DMS114 treated with DMSO at 0.1 percent for 48 hours (cell line): ENCODE measurements around the gene PEMT.
"Not testable (repeated sequence)": the region's sequence is repeated elsewhere in the genome, so short reads cannot be mapped to it uniquely, and the experiment has no call there.

Source experiments
- DNase-seq: peaks from one replicate; lab custom pipeline; 2025; ENCODE audit not compliant: unreplicated experiment; lab: John Stamatoyannopoulos, UW

The PEMT gene, protein sequence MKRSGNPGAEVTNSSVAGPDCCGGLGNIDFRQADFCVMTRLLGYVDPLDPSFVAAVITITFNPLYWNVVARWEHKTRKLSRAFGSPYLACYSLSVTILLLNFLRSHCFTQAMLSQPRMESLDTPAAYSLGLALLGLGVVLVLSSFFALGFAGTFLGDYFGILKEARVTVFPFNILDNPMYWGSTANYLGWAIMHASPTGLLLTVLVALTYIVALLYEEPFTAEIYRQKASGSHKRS

DNA sequence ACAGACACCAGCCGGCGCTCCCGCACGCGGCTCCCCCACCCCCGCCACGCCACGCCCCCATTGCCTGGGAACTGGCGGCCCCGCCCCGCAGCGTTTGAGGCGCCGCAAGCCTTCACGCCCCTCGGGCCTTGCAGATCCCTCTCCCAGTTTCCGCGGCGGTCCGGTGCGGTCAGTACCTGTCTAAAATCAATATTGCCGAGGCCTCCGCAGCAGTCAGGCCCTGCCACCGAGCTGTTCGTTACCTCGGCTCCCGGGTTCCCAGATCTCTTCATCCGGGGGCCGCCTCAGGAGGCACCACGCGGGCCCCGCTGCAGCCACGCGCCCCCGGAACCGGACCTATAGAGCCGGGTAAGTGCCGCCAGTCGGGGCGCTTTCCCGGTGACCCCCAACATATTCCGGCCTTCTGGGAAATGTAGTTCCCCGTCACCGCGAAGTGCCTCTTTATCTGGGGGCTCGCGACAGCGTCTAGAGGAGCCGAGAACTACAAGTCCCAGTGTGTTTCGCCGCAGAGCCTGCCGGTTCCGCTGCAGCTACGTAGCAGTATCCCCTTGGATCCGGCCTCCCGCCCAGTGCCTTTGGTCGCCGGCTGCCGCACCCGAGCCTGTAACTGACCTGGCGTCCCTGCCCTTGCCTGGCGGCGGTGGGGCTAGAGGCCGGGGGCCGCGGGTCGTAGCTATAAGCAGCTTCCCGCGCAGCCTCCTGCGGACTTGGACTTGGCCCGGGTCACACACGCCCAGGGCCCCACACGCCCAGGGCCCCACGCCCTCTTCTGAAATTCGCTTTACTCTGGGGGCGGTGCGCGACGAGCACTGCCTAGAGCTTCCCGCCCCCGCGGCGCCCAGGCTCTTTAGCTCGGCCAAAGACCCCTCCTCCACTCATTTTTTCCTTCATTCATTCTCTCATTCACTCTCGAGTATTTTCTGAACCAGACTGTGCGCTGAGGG is at the start of gene PEMT:
PEMT (minus strand) TSS at position 354 of the 944 bp plus-strand sequence; CDS start at position 272, 82 bp downstream.
- peak; percentile 62 for DNase-seq

DNA sequence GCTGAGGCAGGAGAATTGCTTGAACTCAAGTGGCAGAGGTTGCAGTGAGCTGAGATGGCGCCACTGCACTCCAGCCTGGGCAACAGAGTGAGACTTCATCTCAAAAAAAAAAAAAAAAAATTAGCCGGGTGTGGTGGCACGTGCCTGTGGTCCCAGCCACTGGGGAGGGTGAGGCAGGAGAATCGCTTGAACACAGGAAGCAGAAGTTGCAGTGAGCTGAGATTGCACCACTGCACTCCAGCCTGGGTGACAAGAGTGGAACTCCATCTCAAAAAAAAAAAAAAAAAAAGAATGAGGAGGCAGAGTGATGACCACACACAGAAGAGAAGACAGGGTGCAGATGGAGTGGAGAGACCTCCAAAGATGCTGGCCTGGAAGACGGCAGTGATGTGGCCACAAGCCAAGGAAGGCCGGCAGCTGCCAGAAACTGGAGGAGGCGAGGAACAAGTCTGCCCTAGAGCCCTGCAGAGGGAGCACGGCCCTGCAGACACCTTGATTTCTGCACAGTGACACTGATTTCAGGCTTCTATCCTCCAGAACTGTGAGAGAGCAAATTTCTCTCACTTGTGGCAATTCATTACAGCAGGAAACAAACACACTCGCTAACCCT is 48.3 kb upstream of the PEMT start:
- DNase-seq: not testable (repeated sequence)

GRCh38 chr17:17638467-17638866 is 47.0 kb upstream of the PEMT start:
- no peak for DNase-seq

DNA sequence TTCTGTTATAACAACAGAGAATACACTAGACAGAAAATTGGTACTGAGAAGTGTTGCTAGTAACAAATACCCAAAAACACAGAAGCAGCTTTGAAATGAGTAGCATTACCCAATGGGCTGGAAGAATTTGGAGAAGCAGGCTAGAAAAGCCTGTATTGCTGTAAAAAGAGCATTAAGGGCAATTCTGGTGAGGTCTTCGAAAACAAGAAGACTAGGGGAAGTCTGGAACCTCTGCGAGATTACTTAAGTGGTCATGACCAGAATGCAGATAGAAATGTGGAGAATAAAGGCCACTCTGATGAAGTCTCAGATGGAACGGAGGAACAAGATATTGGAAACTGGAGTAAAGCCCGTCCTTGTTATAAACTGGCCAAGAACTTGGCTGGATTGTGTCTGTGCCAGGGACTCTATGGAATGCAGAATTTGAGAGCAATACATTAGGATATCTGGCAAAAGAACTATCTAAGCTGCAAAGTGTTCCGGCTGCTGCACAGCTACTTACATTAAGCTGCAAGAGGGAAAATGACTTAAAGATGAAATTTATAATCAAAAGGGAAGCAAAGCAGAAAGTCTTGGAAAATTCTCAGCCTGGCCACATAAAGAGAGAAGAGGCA is 44.9 kb upstream of the PEMT start:
- no peak for DNase-seq

DNA sequence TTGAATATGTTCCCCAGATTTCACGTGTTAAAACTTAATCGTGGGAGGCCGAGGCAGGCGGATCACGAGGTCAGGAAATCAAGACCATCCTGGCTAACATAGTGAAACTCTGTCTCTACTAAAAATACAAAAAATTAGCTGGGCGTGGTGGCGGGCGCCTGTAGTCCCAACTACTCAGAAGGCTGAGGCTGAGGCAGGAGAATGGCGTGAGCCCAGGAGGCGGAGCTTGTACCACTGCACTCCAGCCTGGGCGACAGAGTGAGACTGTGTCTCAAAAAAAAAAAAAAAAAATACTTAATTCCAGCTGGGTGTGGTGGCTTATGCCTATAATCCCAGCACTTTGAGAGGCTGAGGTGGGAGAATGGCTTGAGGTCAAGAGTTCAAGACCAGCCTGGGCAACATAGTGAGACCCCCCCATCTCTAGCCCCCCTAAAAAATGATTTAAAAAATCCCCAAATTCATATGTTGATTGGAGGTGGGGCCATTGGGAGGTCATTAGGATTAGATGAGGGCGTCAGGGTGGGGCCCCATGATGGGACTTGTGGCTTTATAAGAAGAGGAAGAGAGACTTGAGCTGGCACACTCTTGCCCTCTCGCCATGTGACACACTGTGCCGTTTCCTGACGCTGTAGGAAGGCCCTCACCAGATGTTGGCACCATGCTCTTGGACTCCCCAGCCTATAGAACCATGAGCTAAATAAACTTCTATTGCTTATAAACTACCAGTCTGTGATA is 44.2 kb upstream of the PEMT start:
- DNase-seq: not testable (repeated sequence)

- no peak for DNase-seq
These were observed 43.6 kb upstream of the PEMT start for GRCh38 chr17:17635126-17635525.

DNA sequence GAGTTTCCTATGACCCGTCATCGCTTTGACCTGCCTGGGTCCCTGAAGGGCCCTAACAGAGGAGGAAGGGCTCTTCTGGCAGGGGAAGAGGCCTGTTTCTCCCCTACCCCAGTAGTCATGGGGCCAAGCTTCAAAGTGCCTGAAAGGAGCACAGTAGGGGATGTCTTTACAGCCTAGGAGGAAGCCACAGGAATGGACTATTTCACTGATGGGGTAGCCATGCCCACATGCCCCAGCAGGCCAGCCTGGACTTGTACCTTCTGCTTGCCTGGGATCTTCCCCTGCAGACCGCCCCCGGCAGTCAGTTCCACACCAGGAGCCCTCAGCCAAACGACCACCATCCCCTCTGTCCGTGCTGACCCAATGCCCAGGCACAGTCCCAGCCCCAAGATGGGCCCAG is 41.8 kb upstream of the PEMT start:
- no peak for DNase-seq

GRCh38 chr17:17632690-17633089 is 41.2 kb upstream of the PEMT start:
- DNase-seq: not testable (repeated sequence)

- no peak for DNase-seq
These were observed 37.0 kb upstream of the PEMT start for GRCh38 chr17:17628388-17629008.

DNA sequence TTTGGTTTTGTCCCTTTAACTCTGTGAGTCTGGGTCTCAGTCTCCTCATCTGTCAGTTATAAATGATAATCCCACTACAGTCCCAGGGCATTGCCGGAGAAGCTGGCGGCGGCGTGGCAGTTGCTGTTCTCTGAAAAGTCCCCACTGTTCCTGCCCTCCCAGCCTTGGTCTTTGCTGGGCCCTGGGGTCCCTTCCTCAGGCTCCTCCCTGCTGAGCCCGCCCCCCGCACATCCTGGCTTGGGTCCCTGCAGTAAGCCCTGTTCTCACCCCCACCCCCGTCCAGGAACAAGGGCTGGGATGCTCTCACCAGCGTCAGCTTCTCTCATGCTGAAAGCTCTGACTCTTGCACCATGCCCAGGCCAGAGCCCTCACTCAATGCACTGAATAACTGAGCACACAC is 35.3 kb upstream of the PEMT start:
- no peak for DNase-seq

DNA sequence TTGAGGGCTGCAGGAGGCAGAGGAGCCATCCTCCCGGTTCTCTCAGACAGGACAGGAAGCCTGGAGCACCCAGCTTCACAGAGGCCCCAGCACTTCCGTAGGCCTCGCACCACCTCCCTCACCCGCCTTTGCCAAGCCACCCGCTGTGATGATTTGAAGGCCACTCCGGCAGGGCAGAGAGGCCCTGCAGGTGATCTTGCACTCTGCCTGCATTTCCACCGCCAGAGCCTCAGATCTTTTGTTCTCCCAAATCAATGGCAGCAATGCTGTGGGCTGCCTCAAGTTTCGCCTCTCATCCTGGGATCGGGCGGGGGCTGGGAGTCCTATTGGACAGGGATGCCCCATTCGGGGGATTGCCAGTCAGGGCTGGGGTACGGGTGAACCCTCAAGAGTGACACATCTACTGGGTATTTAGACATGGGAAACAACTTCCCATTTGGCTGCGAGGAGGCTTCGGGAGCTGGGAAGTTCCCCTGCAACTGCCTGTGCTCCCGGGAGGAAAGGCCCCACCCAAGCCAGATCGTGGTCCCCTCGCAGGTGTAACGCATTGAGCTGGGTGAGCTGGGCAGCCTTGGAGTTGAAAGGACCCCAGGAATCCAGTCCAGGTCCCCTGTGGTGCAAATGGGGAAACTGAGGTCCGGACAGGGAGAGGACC is 34.8 kb upstream of the PEMT start:
- DNase-seq: no peak

DNA sequence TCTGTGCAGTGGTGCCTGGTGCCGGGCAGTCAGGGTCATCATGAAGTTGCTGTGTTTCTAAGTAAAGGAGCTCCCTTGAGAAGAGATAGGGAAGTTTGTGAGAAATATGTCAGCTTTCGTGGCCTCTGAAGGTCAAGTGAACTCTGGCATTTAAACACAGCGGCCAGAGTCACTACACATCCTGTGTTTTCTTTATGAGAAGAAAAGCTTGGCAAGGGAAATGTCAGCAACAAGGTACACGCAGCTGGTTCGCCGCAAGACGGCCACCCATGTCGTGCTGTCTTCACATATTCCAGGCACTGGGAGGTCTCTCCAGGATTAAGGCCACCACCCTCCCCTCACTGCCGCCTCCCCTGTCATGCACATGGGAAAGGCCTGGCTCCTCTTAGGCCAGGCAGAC is 33.2 kb upstream of the PEMT start:
- no peak for DNase-seq

DNA sequence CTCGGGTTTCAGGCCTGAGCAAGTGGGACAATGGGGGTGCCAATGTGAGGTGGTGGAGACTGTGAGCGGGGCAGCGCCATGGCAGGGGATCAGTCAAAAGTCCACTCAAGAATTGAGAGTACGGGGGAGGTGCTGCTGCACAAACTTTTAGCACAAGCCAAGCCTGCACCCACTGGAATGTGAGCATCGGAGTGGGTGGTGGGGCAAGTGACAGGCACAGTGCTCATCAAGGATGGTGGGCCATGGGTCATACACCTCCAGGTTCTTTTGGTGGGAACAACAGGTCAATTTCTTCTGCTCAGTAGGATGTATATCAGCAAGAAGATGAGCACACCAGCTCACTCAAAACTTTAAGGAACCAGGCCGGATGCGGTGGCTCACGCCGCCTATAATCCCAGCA is 32.4 kb upstream of the PEMT start:
- no peak for DNase-seq

DNA sequence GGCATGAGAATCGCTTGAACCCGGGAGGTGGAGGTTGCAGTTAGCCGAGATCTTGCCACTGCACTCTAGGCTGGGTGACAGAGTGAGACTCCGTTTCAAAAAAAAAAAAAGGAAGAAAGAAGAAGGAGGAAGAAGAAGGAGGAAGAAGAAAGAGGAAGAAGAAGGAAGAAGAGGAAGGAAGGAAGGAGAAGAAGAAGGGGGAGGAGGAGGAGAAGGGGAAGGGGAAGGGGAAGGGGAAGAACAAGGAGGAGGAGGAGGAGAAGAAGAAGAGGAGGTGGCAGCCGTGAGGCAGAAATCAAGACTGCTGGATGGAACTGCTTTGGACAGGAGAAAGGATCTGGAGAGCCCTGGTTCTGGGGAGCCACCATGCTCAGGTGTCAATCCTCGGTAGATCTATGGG is 29.7 kb upstream of the PEMT start:
- no peak for DNase-seq

- peak; percentile 34 for DNase-seq
These were observed 22.2 kb upstream of the PEMT start for GRCh38 chr17:17613708-17614114.

- DNase-seq: no peak
These were observed 20.8 kb upstream of the PEMT start for GRCh38 chr17:17612085-17613022.

DNA sequence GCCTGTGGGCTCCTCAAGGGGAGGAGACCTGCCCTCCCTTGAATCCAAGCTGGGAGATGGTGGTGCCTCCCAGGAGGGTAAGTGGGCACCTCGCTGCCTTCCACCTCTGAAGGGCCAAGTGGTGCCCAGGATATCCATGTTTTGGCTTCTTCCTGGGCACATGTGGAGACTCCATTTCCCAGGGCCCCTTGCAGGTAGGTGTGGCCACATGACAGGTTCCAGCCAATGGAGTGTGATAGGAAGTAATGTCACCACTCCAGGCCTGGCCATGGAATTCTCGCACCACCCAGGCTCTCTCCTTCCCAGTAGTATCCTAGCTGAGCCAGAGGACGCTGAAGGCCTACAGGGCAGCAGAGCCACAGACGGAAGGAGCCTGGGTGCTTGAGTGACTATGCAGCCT is 17.6 kb upstream of the PEMT start:
- DNase-seq: no peak

- DNase-seq: no peak
These were observed 15.0 kb upstream of the PEMT start for GRCh38 chr17:17606416-17607000.
